OCI-LY1 (cell line): ENCODE measurements around the gene PIWIL4.

ENCODE experiments used
- CTCF ChIP-seq: fragments of 200-600 bp; sonication (generic), shearing (Covaris generic); IDR thresholded peaks from 2 replicates; pipeline ENCODE4 v1.5.1; 2017; ENCODE audit warnings: mild to moderate bottlenecking, antibody characterized with exemption, low read length, moderate library complexity, mixed read lengths
- EZH2 ChIP-seq: fragments of 200-600 bp; sonication (generic), shearing (Covaris generic); IDR thresholded peaks from 2 replicates; pipeline ENCODE4 v1.8.0; 2017; ENCODE audit warnings: borderline replicate concordance, mixed run types, mild to moderate bottlenecking, antibody characterized with exemption, low read length, moderate library complexity, mixed read lengths

DNA sequence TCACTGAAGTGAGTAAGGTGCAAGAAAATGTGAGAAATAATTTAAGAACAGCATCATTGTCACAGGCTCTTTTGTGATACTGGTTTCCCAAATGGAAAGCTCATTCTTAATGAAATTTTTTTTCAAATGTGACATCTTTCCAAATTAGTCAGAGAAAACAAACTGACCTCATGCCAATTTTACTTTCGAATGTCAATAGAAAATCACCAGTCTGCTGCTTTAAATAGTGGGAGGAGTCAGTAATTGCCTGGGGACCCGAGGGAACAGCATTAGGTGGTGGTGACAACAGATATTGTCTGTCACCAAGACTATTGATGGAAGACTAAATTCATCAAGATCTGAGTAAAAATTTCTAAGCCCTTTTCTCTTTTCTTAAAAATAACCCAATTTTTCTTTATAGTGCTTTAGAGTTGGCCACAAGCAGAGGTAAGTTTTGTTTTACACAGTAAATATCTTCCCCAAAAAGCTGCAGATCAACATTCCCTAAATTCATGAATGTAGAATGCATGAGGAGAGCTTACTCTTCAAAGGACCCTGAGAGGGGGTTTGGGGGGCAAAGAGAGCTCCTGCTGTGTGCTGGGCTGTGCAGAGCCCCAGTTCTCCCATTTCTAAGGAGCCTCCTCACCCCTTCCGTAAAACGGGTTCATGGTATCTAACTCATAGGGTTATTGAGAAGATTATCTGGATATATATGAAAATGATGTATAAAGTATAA, 95.1 kb downstream of the PIWIL4 start:
- TF ChIP-seq CTCF (no peak), EZH2 (no peak)
